NT2/D1 (cell line): ENCODE results near the gene OTULIN.

ENCODE experiments used
- YY1 ChIP-seq: IDR thresholded peaks from 2 replicates; pipeline ENCODE4 v1.6.1; 2011; ENCODE audit not compliant: insufficient read length, insufficient read depth
- ZNF274 ChIP-seq: IDR thresholded peaks from 2 replicates; pipeline ENCODE4 v1.6.1; 2011; ENCODE audit warnings: mild to moderate bottlenecking, low read depth, low read length

DNA sequence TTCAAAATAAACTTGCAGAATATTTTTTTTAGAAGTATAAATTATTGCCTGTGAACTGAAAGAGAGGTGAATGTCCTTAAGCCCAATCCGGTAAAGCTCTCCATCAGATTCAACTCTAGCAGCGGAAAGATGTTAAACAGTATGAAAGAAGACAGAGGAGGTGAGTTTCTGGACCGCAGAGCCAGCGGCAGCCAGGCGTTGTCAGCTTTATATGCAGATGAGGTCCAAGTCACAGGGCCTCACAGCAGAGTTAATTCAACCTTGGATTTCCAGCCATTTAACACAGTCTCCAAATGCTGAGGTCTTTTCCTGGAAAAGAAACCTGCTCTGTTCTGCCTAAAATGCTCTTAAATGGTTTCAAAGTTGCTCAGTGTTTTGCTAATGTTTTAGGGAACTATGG, 75.5 kb downstream of the OTULIN start:
- TF ChIP-seq YY1: no peak
- TF ChIP-seq ZNF274: no peak
